Panc1 (cell line): ENCODE data around the gene BTBD19.
"Not testable (repeated sequence)": the region's sequence is repeated elsewhere in the genome, so short reads cannot be mapped to it uniquely, and the experiment has no call there.

Experiments
- CTCF ChIP-seq: fragments of 450-650 bp; IDR thresholded peaks from 2 replicates; pipeline ENCODE4 v1.5.1; 2017; ENCODE audit warnings: mild to moderate bottlenecking
- POLR2AphosphoS5 ChIP-seq: IDR thresholded peaks from 2 replicates; pipeline ENCODE4 v1.6.1; 2012; ENCODE audit warnings: mild to moderate bottlenecking, low read depth, low read length, moderate library complexity
- REST ChIP-seq, 2 experiments: IDR thresholded peaks; 2 replicates each; pipeline ENCODE4 v1.6.1; 2011 to 2012; ENCODE audit warnings: low read depth in 2 of 2, control low read depth in 1 of 2, low read length in 1 of 2, mild to moderate bottlenecking in 1 of 2, moderate library complexity in 1 of 2; ENCODE audit not compliant: insufficient read depth in 1 of 2
- TCF7L2 ChIP-seq: IDR thresholded peaks from 2 replicates; pipeline ENCODE4 v1.6.1; 2011; ENCODE audit warnings: mild to moderate bottlenecking, low read depth, low read length, inconsistent platforms

GRCh38 chr1:44810762-44811105 is 2.4 kb downstream of the BTBD19 start:
- not testable (repeated sequence) for TF ChIP-seq CTCF; POLR2AphosphoS5; REST (IDR thresholded peaks at IDR 0.05; ENCODE audit: insufficient read depth in 1 of 2, low read depth in 2 of 2, low read length in 1 of 2); TCF7L2
